Gastroesophageal sphincter (tissue), 4 donors: ENCODE measurements around the gene PAM. TPM values are rescaled to one million over a fixed set of nuclear protein-coding genes. Genes with fewer than 3 reads are reported as not detected.

Experiments used
- ATAC-seq: fragments of 150-250 bp; one replicate; pipeline ENCODE4 v1.9.1; 2016; ENCODE audit warnings: mild to moderate bottlenecking, moderate library complexity
- H3K27ac ChIP-seq, 4 donors: fragments of 200-600 bp; sonication (generic) in 3 of 4; 1 replicate in 3 of 4; 2 replicates in 1 of 4; pipeline ENCODE4 v1.5.1; 2016 to 2019
- H3K27me3 ChIP-seq: fragments of 200-600 bp; sonication (generic); one replicate; pipeline ENCODE4 v1.5.1; 2019
- H3K36me3 ChIP-seq, 2 donors: fragments of 200-600 bp; sonication (generic); one replicate each; pipeline ENCODE4 v1.5.1; 2019; ENCODE audit warnings: control low read depth in 1 of 2
- H3K4me1 ChIP-seq, 3 donors: fragments of 200-600 bp; sonication (generic); 1 replicate in 2 of 3; 2 replicates in 1 of 3; pipeline ENCODE4 v1.5.1; 2016 to 2019; ENCODE audit warnings: control low read depth in 2 of 3
- H3K4me3 ChIP-seq, 2 donors: fragments of 200-600 bp; sonication (generic); one replicate each; pipeline ENCODE4 v1.5.1; 2019; ENCODE audit warnings: mild to moderate bottlenecking in 1 of 2, moderate library complexity in 1 of 2
- H3K9me3 ChIP-seq, 3 donors: fragments of 200-600 bp; sonication (generic); one replicate each; pipeline ENCODE4 v1.5.1; 2017 to 2019; ENCODE audit warnings: control low read depth in 2 of 3
- CTCF ChIP-seq, 4 experiments: fragments of 200-600 bp in 2 of 4; fragments of 450-650 bp in 2 of 4; sonication (generic) in 1 of 4; IDR thresholded peaks; one replicate each; pipeline ENCODE4 v1.5.1; 2017 to 2019; ENCODE audit warnings: antibody characterized with exemption in 4 of 4, mild to moderate bottlenecking in 2 of 4, moderate library complexity in 2 of 4
- EP300 ChIP-seq: sonication (generic); formaldehyde crosslinking; IDR thresholded peaks from one replicate; pipeline ENCODE4 v1.6.1; 2017; ENCODE audit warnings: antibody characterized with exemption, mild to moderate bottlenecking
- POLR2A ChIP-seq, 2 donors: fragments of 450-650 bp; IDR thresholded peaks; one replicate each; pipeline ENCODE4 v1.6.1; 2017; ENCODE audit warnings: antibody characterized with exemption in 2 of 2, mild to moderate bottlenecking in 2 of 2, moderate library complexity in 1 of 2
- POLR2AphosphoS5 ChIP-seq: sonication (generic); formaldehyde crosslinking; IDR thresholded peaks from one replicate; pipeline ENCODE4 v1.6.1; 2017; ENCODE audit warnings: antibody characterized with exemption
- WGBS, 2 donors: methylation state at CpG; one replicate each; pipeline ENCODE4 v1.1.5; 2018; ENCODE audit warnings: low coverage in 1 of 2; 5-methylcytosine and 5-hydroxymethylcytosine counted together
- total RNA-seq, 4 donors: library from RNA; depleted of rRNA; stranded (reverse); fragments of >200 nt; gene quantifications; one replicate each; pipeline ENCODE4 v1.1.0, GENCODE V29; 2016

PAM gene
- total RNA-seq, 4 donors from 2014 or later: 247 to 404 (median 311) TPM

GRCh38 chr5:102933316-102933715, 178.2 kb downstream of the PAM start:
- H3K4me3 ChIP-seq: no peak overlapping the region
- 80 to 85% methylated on average over 1 of the region's 1 CpG for WGBS, 2 donors

GRCh38 chr5:102933721-102934459, 178.8 kb downstream of the PAM start:
- TF ChIP-seq EP300 (no peak), POLR2AphosphoS5 (no peak), POLR2A (IDR thresholded peaks at IDR 0.05) (no peak), CTCF (IDR thresholded peaks at IDR 0.05) (no peak)
- no peak overlapping the region for H3K27ac ChIP-seq
- no peaks in the 10 kb centered on the region for H3K4me1 ChIP-seq
- no peaks in the 10 kb centered on the region for H3K27me3 ChIP-seq
- H3K36me3 ChIP-seq: peaks cover 0 to 8% of the 10 kb centered on the region in 2 donors
- no peak overlapping the region for H3K4me3 ChIP-seq
- no peak for ATAC-seq
- no peaks in the 10 kb centered on the region for H3K9me3 ChIP-seq
- 88 to 95% methylated on average over 6 of the region's 6 CpGs for WGBS, 2 donors

More at GRCh38 chr5:102933316-102933715, 178.2 kb downstream of the PAM start:
- Histone ChIP-seq H3K4me1 (no peaks in the 10 kb centered on the region), H3K36me3 (peaks cover 0 to 8% of the 10 kb centered on the region in 2 donors), H3K27ac (no peak overlapping the region), H3K9me3 (no peaks in the 10 kb centered on the region), H3K27me3 (no peaks in the 10 kb centered on the region)
- ATAC-seq: no peak
- TF ChIP-seq CTCF (IDR thresholded peaks at IDR 0.05) (no peak), POLR2A (IDR thresholded peaks at IDR 0.05) (no peak), EP300 (no peak)

- H3K36me3 ChIP-seq: peaks cover 0 to 8% of the 10 kb centered on the region in 2 donors
- WGBS, 2 donors: 61 to 90% methylated on average over 2 of the region's 2 CpGs
Measured at GRCh38 chr5:102937894-102938293, 182.8 kb downstream of the PAM start.

GRCh38 chr5:102941111-102941510, 186.0 kb downstream of the PAM start:
- H3K36me3 ChIP-seq: no peaks in the 10 kb centered on the region
- no peaks in the 10 kb centered on the region for H3K9me3 ChIP-seq

More at GRCh38 chr5:102937894-102938293, 182.8 kb downstream of the PAM start:
- Histone ChIP-seq H3K9me3 (no peaks in the 10 kb centered on the region), H3K4me1 (no peaks in the 10 kb centered on the region), H3K4me3 (no peak overlapping the region), H3K27me3 (no peaks in the 10 kb centered on the region), H3K27ac (no peak overlapping the region)
- TF ChIP-seq POLR2A (IDR thresholded peaks at IDR 0.05) (no peak), POLR2AphosphoS5 (no peak), CTCF (IDR thresholded peaks at IDR 0.05) (no peak)
- ATAC-seq: no peak

More at GRCh38 chr5:102941111-102941510, 186.0 kb downstream of the PAM start:
- no peak overlapping the region for H3K27ac ChIP-seq
- WGBS, 2 donors: 87 to 93% methylated on average over 4 to 5 of the region's 5 CpGs
- no peak for ATAC-seq
- H3K4me3 ChIP-seq: no peak overlapping the region
- no peaks in the 10 kb centered on the region for H3K27me3 ChIP-seq
- TF ChIP-seq CTCF (IDR thresholded peaks at IDR 0.05): no peak
- TF ChIP-seq POLR2AphosphoS5: no peak
- no peak for TF ChIP-seq EP300
- TF ChIP-seq POLR2A (IDR thresholded peaks at IDR 0.05): no peak
- H3K4me1 ChIP-seq: no peaks in the 10 kb centered on the region
